ENCODE data around the gene SORCS3.

The SORCS3 gene

DNA sequence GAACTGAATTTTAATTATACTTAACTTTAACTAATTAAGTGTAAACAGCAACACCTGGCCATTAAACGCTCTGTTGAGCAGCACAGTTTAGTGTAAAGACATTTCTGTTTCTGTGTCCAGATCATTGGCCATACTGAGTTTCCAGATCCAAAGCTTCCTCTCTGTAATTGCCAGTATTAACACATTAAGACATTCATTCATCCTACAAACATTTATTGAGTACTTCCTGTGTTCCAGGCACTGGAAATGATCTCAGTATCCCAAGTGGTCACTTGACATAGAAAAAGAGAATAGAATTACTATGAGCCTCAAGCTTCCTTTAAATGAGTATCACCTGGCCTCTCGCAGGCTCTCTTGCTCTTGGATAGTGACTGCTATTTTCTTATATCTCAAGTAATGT lies 618.1 kb downstream of the SORCS3 start:
- H3K9me2 ChIP-seq (replicated peaks; ENCODE audit: insufficient read depth, low read length), result no peaks in the 10 kb centered on the region
- H4K20me1 ChIP-seq (ENCODE audit: insufficient read depth, low read length), result no peaks in the 10 kb centered on the region
- H3K9me3 ChIP-seq (replicated peaks; ENCODE audit: insufficient read depth, low read length), result no peaks in the 10 kb centered on the region
- DNase-seq, result no peak
- no peak overlapping the region for H3K27ac ChIP-seq (ENCODE audit: low read length)
- H3K79me2 ChIP-seq (ENCODE audit: low read length), result no peaks in the 10 kb centered on the region
- no peak overlapping the region for H3K4me2 ChIP-seq (ENCODE audit: low read depth, low read length)
- no peaks in the 10 kb centered on the region for H3K27me3 ChIP-seq (replicated peaks; ENCODE audit: insufficient read depth, low read length)
- no peaks in the 10 kb centered on the region for H3K36me3 ChIP-seq (replicated peaks; ENCODE audit: insufficient read depth, low read length)
- no peak overlapping the region for H2AFZ ChIP-seq (ENCODE audit: low read length)
- TF ChIP-seq, protein P1, sequence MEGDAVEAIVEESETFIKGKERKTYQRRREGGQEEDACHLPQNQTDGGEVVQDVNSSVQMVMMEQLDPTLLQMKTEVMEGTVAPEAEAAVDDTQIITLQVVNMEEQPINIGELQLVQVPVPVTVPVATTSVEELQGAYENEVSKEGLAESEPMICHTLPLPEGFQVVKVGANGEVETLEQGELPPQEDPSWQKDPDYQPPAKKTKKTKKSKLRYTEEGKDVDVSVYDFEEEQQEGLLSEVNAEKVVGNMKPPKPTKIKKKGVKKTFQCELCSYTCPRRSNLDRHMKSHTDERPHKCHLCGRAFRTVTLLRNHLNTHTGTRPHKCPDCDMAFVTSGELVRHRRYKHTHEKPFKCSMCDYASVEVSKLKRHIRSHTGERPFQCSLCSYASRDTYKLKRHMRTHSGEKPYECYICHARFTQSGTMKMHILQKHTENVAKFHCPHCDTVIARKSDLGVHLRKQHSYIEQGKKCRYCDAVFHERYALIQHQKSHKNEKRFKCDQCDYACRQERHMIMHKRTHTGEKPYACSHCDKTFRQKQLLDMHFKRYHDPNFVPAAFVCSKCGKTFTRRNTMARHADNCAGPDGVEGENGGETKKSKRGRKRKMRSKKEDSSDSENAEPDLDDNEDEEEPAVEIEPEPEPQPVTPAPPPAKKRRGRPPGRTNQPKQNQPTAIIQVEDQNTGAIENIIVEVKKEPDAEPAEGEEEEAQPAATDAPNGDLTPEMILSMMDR (IDR thresholded peaks at IDR 0.05; ENCODE audit: low read length), result no peak
- H3F3A ChIP-seq (ENCODE audit: insufficient read depth, low read length), result no peaks in the 10 kb centered on the region
- no peaks in the 10 kb centered on the region for H3K4me1 ChIP-seq (ENCODE audit: low read length)
- no peak overlapping the region for H3K4me3 ChIP-seq (ENCODE audit: low read length)
- H3K9ac ChIP-seq (ENCODE audit: low read length), result no peak overlapping the region

- no peak overlapping the region for H3K4me3 ChIP-seq (ENCODE audit: low read length)
- DNase-seq, result no peak
- no peaks in the 10 kb centered on the region for H3K4me1 ChIP-seq (ENCODE audit: low read length)
- no peaks in the 10 kb centered on the region for H3K9me2 ChIP-seq (replicated peaks; ENCODE audit: insufficient read depth, low read length)
- no peak overlapping the region for H2AFZ ChIP-seq (ENCODE audit: low read length)
- H3K79me2 ChIP-seq (ENCODE audit: low read length), result no peaks in the 10 kb centered on the region
- TF ChIP-seq EZH2phosphoT487 (IDR thresholded peaks at IDR 0.05; ENCODE audit: low read length), result no peak
- TF ChIP-seq EZH2 (optimal IDR thresholded peaks at IDR 0.05; ENCODE audit: low read depth, low read length), result no peak
- TF ChIP-seq, protein P1 (IDR thresholded peaks at IDR 0.05; ENCODE audit: low read length), result no peak
- H3K4me2 ChIP-seq (ENCODE audit: low read depth, low read length), result no peak overlapping the region
- no peaks in the 10 kb centered on the region for H3F3A ChIP-seq (ENCODE audit: insufficient read depth, low read length)
- no peaks in the 10 kb centered on the region for H4K20me1 ChIP-seq (ENCODE audit: insufficient read depth, low read length)
- no peak overlapping the region for H3K9ac ChIP-seq (ENCODE audit: low read length)
- H3K36me3 ChIP-seq (replicated peaks; ENCODE audit: insufficient read depth, low read length), result no peaks in the 10 kb centered on the region
- H3K9me3 ChIP-seq (replicated peaks; ENCODE audit: insufficient read depth, low read length), result no peaks in the 10 kb centered on the region
- H3K27me3 ChIP-seq (replicated peaks; ENCODE audit: insufficient read depth, low read length), result no peaks in the 10 kb centered on the region
- H3K27ac ChIP-seq (ENCODE audit: low read length), result no peak overlapping the region
These were observed 621.6 kb downstream of the SORCS3 start for GRCh38 chr10:105262666-105263065.

- H3K27me3 ChIP-seq (replicated peaks; ENCODE audit: insufficient read depth, low read length), result no peaks in the 10 kb centered on the region
- no peaks in the 10 kb centered on the region for H3K79me2 ChIP-seq (ENCODE audit: low read length)
- H3K4me2 ChIP-seq (ENCODE audit: low read depth, low read length), result no peak overlapping the region
- no peaks in the 10 kb centered on the region for H4K20me1 ChIP-seq (ENCODE audit: insufficient read depth, low read length)
- H3K4me3 ChIP-seq (ENCODE audit: low read length), result no peak overlapping the region
- no peaks in the 10 kb centered on the region for H3K36me3 ChIP-seq (replicated peaks; ENCODE audit: insufficient read depth, low read length)
- no peaks in the 10 kb centered on the region for H3F3A ChIP-seq (ENCODE audit: insufficient read depth, low read length)
- H3K9ac ChIP-seq (ENCODE audit: low read length), result no peak overlapping the region
- no peaks in the 10 kb centered on the region for H3K9me3 ChIP-seq (replicated peaks; ENCODE audit: insufficient read depth, low read length)
- TF ChIP-seq, protein P1 (IDR thresholded peaks at IDR 0.05; ENCODE audit: low read length), result no peak
- TF ChIP-seq EZH2phosphoT487 (IDR thresholded peaks at IDR 0.05; ENCODE audit: low read length), result no peak
- TF ChIP-seq EZH2 (optimal IDR thresholded peaks at IDR 0.05; ENCODE audit: low read depth, low read length), result no peak
- no peak for DNase-seq
- no peaks in the 10 kb centered on the region for H3K4me1 ChIP-seq (ENCODE audit: low read length)
- H2AFZ ChIP-seq (ENCODE audit: low read length), result no peak overlapping the region
- H3K9me2 ChIP-seq (replicated peaks; ENCODE audit: insufficient read depth, low read length), result no peaks in the 10 kb centered on the region
- H3K27ac ChIP-seq (ENCODE audit: low read length), result no peak overlapping the region
These were observed 626.0 kb downstream of the SORCS3 start for GRCh38 chr10:105266966-105267539.

Data from MM.1S (cell line).